Stimulated activated CD8-positive, alpha-beta memory T cell treated with anti-CD3 and anti-CD28 coated beads, Interleukin-15, amount 100 ng/mL, for 4 hours (primary cell): ENCODE data around the gene NDUFAF3.

Experiments
- DNase-seq, 2 donors: peaks; one replicate each; pipeline ENCODE4 v3.0.0-alpha.2; 2020; ENCODE audit warnings: low read depth in 2 of 2

The NDUFAF3 gene

GRCh38 chr3:49054344-49054862 lies 32.5 kb downstream of the NDUFAF3 start:
- no peak for DNase-seq

DNA sequence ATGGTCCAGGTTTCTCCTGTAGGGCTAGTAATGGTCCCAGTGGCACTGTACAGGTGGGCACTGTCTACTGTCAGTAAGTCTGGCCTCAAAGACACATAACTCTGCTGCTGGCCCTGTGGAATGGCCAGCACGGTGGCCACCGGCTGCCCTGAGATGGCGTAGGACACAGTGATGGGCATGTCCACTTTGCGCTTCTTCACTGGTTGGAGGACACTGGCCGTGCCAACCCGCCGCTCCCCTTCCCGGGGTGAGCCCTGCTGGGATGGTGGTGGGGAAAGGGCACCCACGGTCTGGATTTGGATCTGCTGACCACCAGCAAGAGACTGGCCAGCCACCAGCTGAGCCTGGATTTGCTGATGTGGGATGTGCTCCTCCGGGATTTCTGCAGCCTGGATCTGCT lies 35.3 kb downstream of the NDUFAF3 start:
- no peak for DNase-seq

GRCh38 chr3:49058011-49058410 lies 36.1 kb downstream of the NDUFAF3 start:
- no peak for DNase-seq
